RWPE2 (cell line): Measurements from ENCODE around the gene ITGB1.

Experiments used
- ATAC-seq: fragments of 200-7000 bp; cut with Tn5 transposase; 3 replicates; pipeline ENCODE4 v1.9.1; 2021; ENCODE audit warnings: low read depth
- DNase-seq: peaks from one replicate; pipeline ENCODE4 v3.0.0-alpha.2; 2020; ENCODE audit warnings: low spot score
- H3K27ac ChIP-seq: fragments of 450-650 bp; 2 replicates; pipeline ENCODE4 v1.5.1; 2017; ENCODE audit warnings: mild to moderate bottlenecking; ENCODE audit not compliant: poor library complexity, severe bottlenecking
- H3K27me3 ChIP-seq: fragments of 250-450 bp; sonication (Bioruptor Pico); 2 replicates; pipeline ENCODE4 v1.5.1; 2021; ENCODE audit warnings: mild to moderate bottlenecking, moderate library complexity; ENCODE audit not compliant: insufficient read depth, poor library complexity, severe bottlenecking
- H3K36me3 ChIP-seq: fragments of 250-450 bp; sonication (Bioruptor Pico); 2 replicates; pipeline ENCODE4 v1.5.1; 2020; ENCODE audit warnings: low read depth, mild to moderate bottlenecking, moderate library complexity
- H3K4me1 ChIP-seq: fragments of 250-450 bp; sonication (Bioruptor Pico); 2 replicates; pipeline ENCODE4 v1.5.1; 2021; ENCODE audit warnings: mild to moderate bottlenecking, moderate library complexity; ENCODE audit not compliant: insufficient read depth, poor library complexity, severe bottlenecking
- H3K4me3 ChIP-seq: fragments of 250-450 bp; sonication (Bioruptor Pico); 2 replicates; pipeline ENCODE4 v1.5.1; 2021; ENCODE audit warnings: mild to moderate bottlenecking, moderate library complexity; ENCODE audit not compliant: severe bottlenecking
- H3K9me3 ChIP-seq: fragments of 250-450 bp; sonication (Bioruptor Pico); 2 replicates; pipeline ENCODE4 v1.5.1; 2021; ENCODE audit warnings: mild to moderate bottlenecking, moderate library complexity; ENCODE audit not compliant: severe bottlenecking
- TF ChIP-seq, protein P1 (sequence below): fragments of 450-650 bp; IDR thresholded peaks from one replicate; pipeline ENCODE4 v1.5.1; 2017; ENCODE audit warnings: mild to moderate bottlenecking, moderate library complexity; ENCODE audit not compliant: poor library complexity, severe bottlenecking

ITGB1 gene

DNA sequence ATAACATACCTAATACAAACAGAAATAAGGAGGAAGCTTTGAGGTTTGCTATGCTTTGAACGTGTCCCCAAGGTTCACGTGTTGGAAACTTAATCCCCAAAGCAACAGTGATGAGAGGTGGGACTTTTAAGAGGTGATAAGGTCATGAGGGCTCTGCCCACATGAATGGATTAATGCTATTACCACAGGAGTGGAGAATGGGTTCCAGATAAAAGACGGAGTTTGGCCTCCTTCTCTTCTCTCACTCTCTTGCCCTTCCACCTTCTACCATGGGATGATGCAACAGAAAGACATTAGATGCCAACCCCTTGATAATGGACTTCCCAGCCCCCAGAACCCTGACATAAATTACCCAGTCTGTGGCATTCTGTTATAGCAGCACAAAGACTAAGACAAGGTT lies 9.6 kb downstream of the ITGB1 start:
- TF ChIP-seq, protein P1, sequence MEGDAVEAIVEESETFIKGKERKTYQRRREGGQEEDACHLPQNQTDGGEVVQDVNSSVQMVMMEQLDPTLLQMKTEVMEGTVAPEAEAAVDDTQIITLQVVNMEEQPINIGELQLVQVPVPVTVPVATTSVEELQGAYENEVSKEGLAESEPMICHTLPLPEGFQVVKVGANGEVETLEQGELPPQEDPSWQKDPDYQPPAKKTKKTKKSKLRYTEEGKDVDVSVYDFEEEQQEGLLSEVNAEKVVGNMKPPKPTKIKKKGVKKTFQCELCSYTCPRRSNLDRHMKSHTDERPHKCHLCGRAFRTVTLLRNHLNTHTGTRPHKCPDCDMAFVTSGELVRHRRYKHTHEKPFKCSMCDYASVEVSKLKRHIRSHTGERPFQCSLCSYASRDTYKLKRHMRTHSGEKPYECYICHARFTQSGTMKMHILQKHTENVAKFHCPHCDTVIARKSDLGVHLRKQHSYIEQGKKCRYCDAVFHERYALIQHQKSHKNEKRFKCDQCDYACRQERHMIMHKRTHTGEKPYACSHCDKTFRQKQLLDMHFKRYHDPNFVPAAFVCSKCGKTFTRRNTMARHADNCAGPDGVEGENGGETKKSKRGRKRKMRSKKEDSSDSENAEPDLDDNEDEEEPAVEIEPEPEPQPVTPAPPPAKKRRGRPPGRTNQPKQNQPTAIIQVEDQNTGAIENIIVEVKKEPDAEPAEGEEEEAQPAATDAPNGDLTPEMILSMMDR, result no peak
- H3K4me1 ChIP-seq, result peaks cover 89% of the 10 kb centered on the region
- ATAC-seq, result no peak

DNA sequence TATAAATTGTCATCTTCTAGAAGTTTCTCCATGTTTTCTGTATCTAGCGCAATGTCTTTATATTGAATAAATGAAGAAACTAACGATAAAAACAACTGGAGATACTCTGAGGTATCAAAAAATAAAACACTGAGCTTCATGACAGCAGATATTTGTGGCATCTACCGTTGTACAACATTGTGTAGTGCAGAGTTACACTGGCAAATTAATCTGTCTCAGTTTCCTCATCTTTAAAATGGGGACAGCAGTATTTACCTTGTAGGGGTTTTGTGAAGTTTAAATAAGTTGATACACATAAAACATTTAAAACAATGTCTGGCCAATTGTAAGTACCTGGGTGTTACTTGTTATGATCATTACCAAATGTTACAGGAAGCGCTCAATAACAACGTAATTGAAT lies 10.4 kb downstream of the ITGB1 start:
- no peaks in the 10 kb centered on the region for H3K9me3 ChIP-seq
- H3K36me3 ChIP-seq, result peaks cover 43% of the 10 kb centered on the region
- DNase-seq, result no peak
- ATAC-seq, result no peak
- H3K27me3 ChIP-seq, result no peaks in the 10 kb centered on the region
- H3K4me1 ChIP-seq, result peaks cover 91% of the 10 kb centered on the region
- no peak overlapping the region for H3K4me3 ChIP-seq
- TF ChIP-seq, protein P1, result no peak
- H3K27ac ChIP-seq, result peak overlapping the region; percentile 95

More for the DNA sequence above, 9.6 kb downstream of the ITGB1 start:
- peak overlapping the region; percentile 95 for H3K27ac ChIP-seq
- H3K9me3 ChIP-seq, result no peaks in the 10 kb centered on the region
- no peak for DNase-seq
- no peaks in the 10 kb centered on the region for H3K27me3 ChIP-seq
- peaks cover 52% of the 10 kb centered on the region for H3K36me3 ChIP-seq
- H3K4me3 ChIP-seq, result no peak overlapping the region

GRCh38 chr10:32946108-32946507 lies 11.9 kb downstream of the ITGB1 start:
- Histone ChIP-seq H3K36me3 (peaks cover 39% of the 10 kb centered on the region), H3K27me3 (no peaks in the 10 kb centered on the region), H3K9me3 (no peaks in the 10 kb centered on the region), H3K4me3 (no peak overlapping the region), H3K27ac (peak overlapping the region; percentile 95), H3K4me1 (peaks cover 92% of the 10 kb centered on the region)
- DNase-seq (no peak), ATAC-seq (peak; percentile 20)
- TF ChIP-seq, protein P1, result no peak

- Histone ChIP-seq H3K36me3 (peaks cover 45% of the 10 kb centered on the region), H3K27ac (peak overlapping the region; percentile 21), H3K9me3 (no peaks in the 10 kb centered on the region), H3K4me1 (peaks cover 92% of the 10 kb centered on the region), H3K4me3 (no peak overlapping the region), H3K27me3 (no peaks in the 10 kb centered on the region)
- ATAC-seq (peak; percentile 10; the same call in 2 of the 3 replicates), DNase-seq (no peak)
- TF ChIP-seq, protein P1, result no peak
Measured at GRCh38 chr10:32943854-32944661, 14.0 kb downstream of the ITGB1 start.

- ATAC-seq, result no peak
Measured at GRCh38 chr10:32943395-32943794, 14.6 kb downstream of the ITGB1 start.

More at GRCh38 chr10:32943395-32943794, 14.6 kb downstream of the ITGB1 start:
- TF ChIP-seq, protein P1, result no peak
- DNase-seq, result no peak
- no peak overlapping the region for H3K4me3 ChIP-seq
- H3K4me1 ChIP-seq, result peaks cover 92% of the 10 kb centered on the region
- no peaks in the 10 kb centered on the region for H3K27me3 ChIP-seq
- peaks cover 45% of the 10 kb centered on the region for H3K36me3 ChIP-seq
- no peaks in the 10 kb centered on the region for H3K9me3 ChIP-seq
- peak overlapping the region; percentile 21 for H3K27ac ChIP-seq
